Panc1 (cell line): Measurements from ENCODE around the gene HAO1. TPM values are rescaled to one million over a fixed set of nuclear protein-coding genes. Genes with fewer than 3 reads are reported as not detected.

Experiments used
- ATAC-seq: fragments of 200-7000 bp; cut with Tn5 transposase; 2 replicates; pipeline ENCODE4 v1.9.1; 2020; ENCODE audit warnings: mild to moderate bottlenecking, moderate library complexity
- BruUV-seq: library from RNA; stranded (reverse); fragments of 400-500 nt; replicated peaks from 2 replicates; lab custom pipeline; 2021; lab: Mats Ljungman, UMichigan
- CTCF ChIA-PET: fragments of 300-600 bp; sonication (Branson Sonifier 250); formaldehyde crosslinking; loops from one replicate; lab custom pipeline; 2022; ENCODE audit warnings: antibody characterized with exemption; lab: Charles Lee
- POLR2A ChIA-PET: fragments of 300-600 bp; sonication (Branson Sonifier 250); formaldehyde crosslinking; loops from one replicate; lab custom pipeline; 2022; ENCODE audit warnings: antibody characterized with exemption; lab: Charles Lee
- DNase-seq: peaks from one replicate; pipeline ENCODE4 v3.0.0-alpha.2; 2010; ENCODE audit warnings: low read depth, low spot score
- H3K27ac ChIP-seq: 2 replicates; pipeline ENCODE4 v1.5.1; 2011; ENCODE audit warnings: mild to moderate bottlenecking, low read length, inconsistent platforms
- H3K27me3 ChIP-seq: fragments of 200-500 bp; sonication (Bioruptor generic); 2 replicates; pipeline ENCODE4 v1.6.0; 2014; ENCODE audit warnings: low read length, inconsistent platforms; ENCODE audit not compliant: control insufficient read depth, insufficient read depth
- H3K36me3 ChIP-seq: fragments of 200-500 bp; sonication (Bioruptor generic); 2 replicates; pipeline ENCODE4 v1.5.1; 2014; ENCODE audit warnings: inconsistent platforms, mild to moderate bottlenecking, low read length, moderate library complexity; ENCODE audit not compliant: control insufficient read depth, insufficient read depth
- H3K4me1 ChIP-seq: 2 replicates; pipeline ENCODE4 v1.5.1; 2011; ENCODE audit warnings: inconsistent platforms, mild to moderate bottlenecking, low read length, moderate library complexity; ENCODE audit not compliant: control insufficient read depth, insufficient read depth
- H3K4me3 ChIP-seq, 2 experiments: 2 replicates each; pipeline ENCODE4 v1.5.1; 2011 to 2012; ENCODE audit warnings: low read depth in 2 of 2, low read length in 2 of 2, mild to moderate bottlenecking in 2 of 2, inconsistent platforms in 1 of 2, moderate library complexity in 1 of 2
- H3K9me3 ChIP-seq: fragments of 200-500 bp; sonication (Bioruptor generic); 2 replicates; pipeline ENCODE4 v1.5.1; 2014; ENCODE audit warnings: low read depth, mild to moderate bottlenecking, inconsistent platforms, low read length, moderate library complexity; ENCODE audit not compliant: control insufficient read depth, insufficient read depth
- CTCF ChIP-seq: fragments of 450-650 bp; IDR thresholded peaks from 2 replicates; pipeline ENCODE4 v1.5.1; 2017; ENCODE audit warnings: mild to moderate bottlenecking
- POLR2AphosphoS5 ChIP-seq: IDR thresholded peaks from 2 replicates; pipeline ENCODE4 v1.6.1; 2012; ENCODE audit warnings: mild to moderate bottlenecking, low read depth, low read length, moderate library complexity
- REST ChIP-seq, 2 experiments: IDR thresholded peaks; 2 replicates each; pipeline ENCODE4 v1.6.1; 2011 to 2012; ENCODE audit warnings: low read depth in 2 of 2, control low read depth in 1 of 2, low read length in 1 of 2, mild to moderate bottlenecking in 1 of 2, moderate library complexity in 1 of 2; ENCODE audit not compliant: insufficient read depth in 1 of 2
- SIN3A ChIP-seq: IDR thresholded peaks from 2 replicates; pipeline ENCODE4 v1.6.1; 2012; ENCODE audit warnings: low read depth, mild to moderate bottlenecking, low read length, moderate library complexity, borderline replicate concordance; ENCODE audit not compliant: insufficient read depth
- TCF7L2 ChIP-seq: IDR thresholded peaks from 2 replicates; pipeline ENCODE4 v1.6.1; 2011; ENCODE audit warnings: mild to moderate bottlenecking, low read depth, low read length, inconsistent platforms
- in situ Hi-C: cut with HindIII; loops from 2 replicates; pipeline ENCODE4 v1.10.0; 2016; ENCODE audit warnings: low sequenced_read_pairs, low pct_unique_long_range_greater_than_20kb
- intact Hi-C: fragments of 100-400 bp; cut with micrococcal nuclease; formaldehyde crosslinking; loops from one replicate; pipeline ENCODE4 v1.10.0; 2022; ENCODE audit not compliant: unreplicated experiment
- total RNA-seq: library from RNA; stranded (reverse); gene quantifications from one replicate; pipeline ENCODE4 v1.2.1, GENCODE V29; 2021; ENCODE audit not compliant: unreplicated experiment

HAO1 gene
- total RNA-seq, 1 experiment from 2014 or later: 0.13 TPM

- BruUV-seq: no TSS peak
- no peak for ATAC-seq
- H3K36me3 ChIP-seq: no peaks in the 10 kb centered on the region
- in situ Hi-C loops (no loop called here), intact Hi-C loops (no loop called here)
- no peak for TF ChIP-seq SIN3A
- no peak for TF ChIP-seq REST (IDR thresholded peaks at IDR 0.05; ENCODE audit: insufficient read depth in 1 of 2, low read depth in 2 of 2, low read length in 1 of 2)
- TF ChIP-seq TCF7L2: no peak
- TF ChIP-seq CTCF: no peak
- no peak for TF ChIP-seq POLR2AphosphoS5
- H3K4me3 ChIP-seq: no peak overlapping the region
- H3K27ac ChIP-seq: no peak overlapping the region
- H3K9me3 ChIP-seq: no peaks in the 10 kb centered on the region
- H3K4me1 ChIP-seq: no peaks in the 10 kb centered on the region
- no peak for DNase-seq
- ChIA-PET CTCF (no interaction called here), POLR2A (no interaction called here)
- H3K27me3 ChIP-seq: no peaks in the 10 kb centered on the region
These were observed 6.9 kb downstream of the HAO1 start for GRCh38 chr20:7933346-7933745.

GRCh38 chr20:7930343-7930742, 9.9 kb downstream of the HAO1 start:
- POLR2A ChIA-PET: no interaction called here
- no peaks in the 10 kb centered on the region for H3K9me3 ChIP-seq
- TF ChIP-seq CTCF: no peak
- no peak for TF ChIP-seq POLR2AphosphoS5
- no peak for TF ChIP-seq TCF7L2
- no peak for TF ChIP-seq REST (IDR thresholded peaks at IDR 0.05; ENCODE audit: insufficient read depth in 1 of 2, low read depth in 2 of 2, low read length in 1 of 2)
- TF ChIP-seq SIN3A: no peak
- H3K4me1 ChIP-seq: no peaks in the 10 kb centered on the region
- CTCF ChIA-PET: no interaction called here
- no peak overlapping the region for H3K27ac ChIP-seq
- intact Hi-C loops (no loop called here), in situ Hi-C loops (no loop called here)
- H3K36me3 ChIP-seq: no peaks in the 10 kb centered on the region
- BruUV-seq: no TSS peak
- no peak overlapping the region for H3K4me3 ChIP-seq
- DNase-seq (no peak), ATAC-seq (no peak)
- no peaks in the 10 kb centered on the region for H3K27me3 ChIP-seq
